ENCODE results near the gene ERC2.
A peak's percentile ranks its signal among the peaks of the same experiment; 100 is the strongest.

The ERC2 gene

DNA sequence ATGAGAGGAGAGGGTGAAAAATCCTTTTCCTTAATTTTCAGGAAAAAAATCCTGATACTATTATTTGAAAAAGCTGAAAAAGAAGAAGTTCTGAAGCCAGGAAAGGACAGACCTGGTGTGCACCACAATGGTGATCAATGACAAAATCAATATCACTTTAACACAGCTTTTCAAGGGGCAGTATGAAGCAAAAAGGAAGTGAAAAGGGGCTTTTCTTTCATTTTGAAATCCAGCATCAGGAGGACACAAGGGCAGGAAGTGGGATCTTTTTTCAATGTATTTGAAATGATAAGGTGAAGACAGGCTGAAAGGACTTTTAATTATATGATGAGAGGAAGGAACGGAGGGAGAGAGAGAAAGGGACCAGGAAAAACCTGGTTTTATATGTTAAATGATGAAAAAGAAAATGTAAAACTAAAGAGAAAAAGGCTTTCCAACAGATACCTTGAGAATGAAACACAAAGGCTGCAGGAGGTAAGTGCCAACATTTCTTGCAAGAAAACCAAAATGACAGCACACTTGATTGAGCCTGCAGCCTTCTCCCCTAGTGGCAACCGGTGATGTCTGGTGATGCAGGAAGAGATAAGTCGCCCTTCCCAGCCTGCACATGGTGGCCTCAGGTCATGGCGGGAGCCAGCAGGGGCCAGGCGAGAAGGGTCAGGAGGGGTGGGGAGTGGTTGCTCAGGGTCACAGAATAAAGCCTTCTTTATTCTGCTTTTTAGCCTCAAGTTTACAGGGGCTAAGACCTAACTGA, 744.4 kb downstream of the ERC2 start:
- DNase-seq (ENCODE audit: low spot score), result no peak
- no peak for FAIRE-seq

DNA sequence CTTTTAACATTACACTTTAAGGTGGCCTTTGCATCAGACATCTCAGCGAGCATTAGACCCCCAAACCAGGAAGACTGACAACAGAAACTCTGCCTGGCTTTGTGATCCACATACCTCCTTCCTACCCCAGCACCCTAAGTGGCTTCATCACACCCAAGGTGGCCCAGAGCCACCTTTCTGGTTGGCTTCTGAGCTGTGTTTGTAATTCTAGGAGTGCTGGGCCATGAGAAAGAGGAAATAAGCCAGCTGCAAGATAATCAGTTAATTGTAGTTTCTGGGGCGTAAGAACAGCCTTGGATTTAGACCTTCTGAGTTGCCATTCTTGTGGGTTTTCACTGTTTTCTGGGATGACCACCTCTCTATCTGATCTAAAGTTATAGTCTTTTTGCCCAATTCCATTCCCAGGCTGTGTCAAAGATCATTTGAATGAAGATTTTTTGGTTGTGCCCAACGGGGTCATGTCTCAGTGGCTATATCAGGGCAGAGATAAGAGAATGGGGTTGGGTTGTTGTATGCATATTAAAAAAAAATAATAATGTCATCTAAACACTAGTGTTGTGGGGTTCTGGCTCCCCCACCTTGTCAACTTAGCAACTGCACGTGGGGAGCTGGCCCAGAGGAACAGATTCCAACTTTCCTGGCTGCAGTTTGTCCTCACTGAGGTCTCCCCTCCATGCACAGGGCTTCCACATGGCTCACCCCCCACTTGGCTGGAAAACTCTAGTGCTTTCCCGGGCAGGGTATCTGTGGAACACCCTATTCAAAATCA, 746.4 kb downstream of the ERC2 start:
- FAIRE-seq (no peak), DNase-seq (ENCODE audit: low spot score) (peak; percentile 17)

DNA sequence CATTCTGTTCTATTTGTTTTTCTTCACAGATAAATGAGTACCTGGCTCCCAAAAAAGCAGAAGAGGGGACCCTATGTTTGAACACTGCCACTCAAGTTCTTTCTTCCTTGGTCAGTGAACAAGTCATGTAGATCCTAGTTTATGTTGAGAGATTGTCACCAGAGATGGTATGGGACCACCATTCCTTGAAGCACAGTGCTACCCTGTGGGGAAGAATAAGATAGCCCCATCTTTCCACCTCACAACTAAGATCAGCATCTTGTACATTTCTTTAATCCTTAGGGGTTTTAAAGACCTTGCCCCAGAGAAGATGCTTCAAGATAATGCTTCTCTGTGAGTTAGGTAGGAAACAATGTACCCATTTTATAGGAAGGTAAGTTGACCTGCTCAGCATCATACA, 747.7 kb downstream of the ERC2 start:
- peak; percentile 30 for FAIRE-seq
- DNase-seq (ENCODE audit: low spot score), result no peak

DNA sequence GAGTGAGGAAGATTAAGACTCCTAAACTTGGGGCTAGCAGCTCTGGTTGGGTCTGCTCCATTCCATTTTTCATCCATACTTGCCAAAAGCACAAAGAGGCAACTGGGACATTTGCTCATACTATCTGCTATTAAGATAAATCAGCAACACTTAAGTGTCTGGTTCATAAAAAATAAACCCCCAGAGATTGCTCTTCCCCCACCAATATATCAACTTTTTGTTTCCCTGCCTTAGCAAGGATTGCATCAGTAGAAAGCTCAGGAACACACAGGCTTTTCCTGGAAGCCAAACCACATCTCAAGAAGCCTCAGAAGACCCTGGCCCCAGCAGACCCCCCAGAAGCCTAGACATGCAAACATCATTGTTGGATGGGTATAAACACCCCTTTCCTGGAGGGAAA, 748.8 kb downstream of the ERC2 start:
- no peak for FAIRE-seq
- DNase-seq (ENCODE audit: low spot score), result no peak

DNA sequence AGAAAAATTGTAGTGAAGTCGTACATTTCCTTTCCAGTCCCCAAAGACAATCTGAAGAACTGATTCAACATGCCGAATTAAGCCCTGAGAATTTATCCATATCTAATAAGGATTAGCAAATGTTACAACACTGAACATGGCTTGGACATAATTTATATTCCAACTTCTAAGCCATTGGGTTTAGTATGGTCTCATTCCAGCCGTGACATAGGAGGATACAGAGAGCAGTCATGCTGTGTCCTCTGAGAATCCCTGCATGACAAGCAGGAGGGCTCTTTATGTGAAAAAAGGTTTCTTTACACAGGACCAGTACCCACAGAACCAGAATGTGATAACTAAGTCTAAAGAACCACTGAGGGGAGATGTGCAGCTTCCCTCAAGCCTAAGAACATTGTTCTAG, 749.3 kb downstream of the ERC2 start:
- FAIRE-seq, result no peak
- no peak for DNase-seq (ENCODE audit: low spot score)

DNA sequence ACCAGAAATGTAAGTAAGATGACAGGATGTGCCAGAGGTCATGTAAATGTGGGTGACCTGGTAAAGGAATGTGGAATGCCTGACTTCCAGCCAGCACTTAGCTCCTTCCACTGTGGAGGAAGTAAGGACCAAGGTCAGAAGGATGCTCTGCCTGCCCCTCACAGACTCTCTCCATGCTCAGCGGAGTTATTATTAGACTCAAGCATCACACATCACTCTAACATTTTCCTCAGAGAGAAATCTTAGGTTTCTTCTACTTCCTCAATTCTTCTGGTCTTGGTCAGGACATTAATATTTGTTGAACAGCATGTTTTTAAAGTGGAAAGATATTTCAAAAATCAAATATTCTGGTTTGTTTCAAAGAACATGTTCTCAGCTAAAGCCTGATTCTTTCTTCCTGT, 749.7 kb downstream of the ERC2 start:
- DNase-seq (ENCODE audit: low spot score) (peak; percentile 35), FAIRE-seq (no peak)

DNA sequence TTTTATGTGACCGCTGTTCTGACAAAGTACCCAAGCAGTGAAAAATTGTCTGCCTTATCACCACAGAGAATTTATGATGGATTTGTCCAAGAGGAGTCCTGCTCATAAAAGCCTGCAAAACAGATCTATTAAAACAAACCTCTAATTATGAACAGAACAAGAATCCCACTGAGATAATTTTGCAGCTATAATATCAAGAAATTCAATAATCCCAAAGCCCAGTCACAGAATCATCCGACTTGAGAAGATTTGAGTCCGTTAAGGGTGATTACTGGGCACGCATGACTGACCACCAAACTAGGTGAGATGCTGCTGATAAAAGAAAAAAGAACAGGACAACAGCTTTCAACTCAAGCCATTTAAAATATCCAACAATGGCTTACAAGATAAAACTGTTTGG, 750.2 kb downstream of the ERC2 start:
- DNase-seq (ENCODE audit: low spot score), result no peak
- FAIRE-seq, result no peak

DNA sequence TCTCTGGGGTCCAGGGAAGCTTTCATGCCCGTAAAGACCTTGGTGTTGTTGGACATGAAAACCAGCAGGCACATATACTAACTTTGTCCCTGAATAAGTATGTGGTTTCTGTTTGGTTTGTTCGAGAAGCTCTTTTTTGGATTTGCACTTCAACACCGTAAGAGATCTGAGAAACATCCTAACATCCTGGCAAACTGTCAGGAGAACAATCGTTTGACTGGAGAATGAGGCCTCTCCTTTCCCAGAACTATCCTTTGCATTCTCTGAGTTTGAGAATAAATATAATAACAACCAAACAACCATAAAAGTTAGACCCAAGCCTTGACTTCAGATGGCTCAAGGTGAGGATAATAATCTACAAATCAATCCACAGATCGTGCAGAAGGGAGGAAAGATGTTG, 750.8 kb downstream of the ERC2 start:
- FAIRE-seq, result no peak
- no peak for DNase-seq (ENCODE audit: low spot score)

DNA sequence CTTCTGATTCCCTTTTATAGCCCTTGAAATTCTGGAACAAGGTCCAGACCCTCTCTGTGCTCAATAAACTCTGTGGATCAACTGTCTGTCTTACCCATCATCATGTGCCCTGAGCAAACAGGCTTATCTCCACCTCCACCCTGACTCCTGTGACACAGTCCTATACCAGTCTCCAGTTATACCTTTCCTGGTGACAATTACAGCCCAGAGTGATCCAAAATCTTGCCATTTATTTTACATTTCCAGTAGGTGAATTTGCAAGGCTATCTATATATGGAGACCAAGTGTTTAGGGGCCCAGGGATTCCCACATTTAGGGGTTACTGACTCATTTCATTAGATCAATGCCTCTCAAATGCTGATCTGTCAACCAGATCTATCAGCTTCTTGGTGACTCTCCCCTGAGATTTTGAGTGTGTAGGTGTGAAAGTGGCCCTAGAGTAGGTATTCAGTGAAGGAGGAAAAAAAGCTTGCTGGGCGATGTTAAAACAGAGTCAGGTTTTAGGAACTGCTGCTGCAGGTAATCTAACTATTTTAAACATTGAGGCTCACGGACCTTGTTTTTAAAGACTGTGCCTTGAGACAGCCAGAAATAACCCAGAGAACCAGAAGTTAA, 751.5 kb downstream of the ERC2 start:
- no peak for FAIRE-seq
- no peak for DNase-seq (ENCODE audit: low spot score)

DNA sequence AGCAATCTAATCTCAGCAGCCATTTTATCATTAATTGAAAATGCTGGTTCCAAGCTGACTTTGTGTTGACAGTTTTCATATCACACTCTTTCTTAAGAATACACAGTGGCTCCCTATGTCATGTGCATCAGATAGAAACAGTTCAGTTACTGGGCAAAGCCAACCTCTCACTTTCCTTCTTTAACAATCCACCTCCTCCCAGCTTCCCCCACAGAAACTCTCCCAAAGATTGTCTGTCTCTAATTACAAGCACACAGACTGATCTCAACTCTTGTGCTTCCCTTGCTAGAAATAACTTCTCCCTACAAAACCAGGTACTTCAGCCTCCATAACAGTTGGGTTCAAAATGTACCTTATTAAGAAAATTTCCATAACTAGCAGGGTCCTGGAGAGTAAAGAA, 752.2 kb downstream of the ERC2 start:
- FAIRE-seq (no peak), DNase-seq (ENCODE audit: low spot score) (no peak)

DNA sequence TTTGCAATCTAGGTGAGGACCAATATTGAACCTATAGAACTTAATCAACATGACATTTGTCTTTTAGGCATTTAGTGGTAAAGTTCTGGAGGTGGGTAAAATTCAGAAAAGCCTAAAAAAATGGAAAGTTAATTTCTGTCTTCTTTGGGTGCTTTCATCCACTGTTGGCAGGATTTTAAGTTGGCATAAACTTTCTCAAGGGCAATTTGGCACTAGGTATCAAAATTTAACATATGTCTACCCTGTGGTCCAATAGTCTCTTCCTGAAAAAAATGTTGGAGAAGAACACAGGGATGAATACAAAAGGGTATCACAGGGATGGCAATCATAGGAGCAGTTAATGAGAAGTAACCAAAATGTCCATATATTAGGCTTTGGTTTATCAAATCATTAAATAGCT, 754.2 kb downstream of the ERC2 start:
- DNase-seq (ENCODE audit: low spot score), result no peak
- no peak for FAIRE-seq

DNA sequence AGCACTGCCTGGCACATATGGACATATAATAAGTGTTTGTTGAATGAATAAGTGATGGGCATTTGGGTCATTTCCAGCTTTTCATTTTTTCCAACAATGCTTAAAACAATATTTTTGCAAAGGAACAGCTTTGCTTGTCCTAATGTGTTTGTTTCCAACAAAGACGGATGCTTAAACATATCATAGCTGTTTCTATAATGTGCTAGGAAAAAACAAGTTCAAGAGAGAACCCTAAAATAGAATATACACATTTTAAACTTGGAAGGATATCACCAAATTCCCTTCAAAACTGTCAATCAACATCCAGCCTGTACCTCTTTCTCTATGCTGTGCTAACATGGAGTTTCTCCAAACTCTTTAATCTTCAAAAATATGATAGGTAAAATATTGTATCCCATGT, 756.6 kb downstream of the ERC2 start:
- FAIRE-seq, result no peak
- DNase-seq (ENCODE audit: low spot score), result no peak

DNA sequence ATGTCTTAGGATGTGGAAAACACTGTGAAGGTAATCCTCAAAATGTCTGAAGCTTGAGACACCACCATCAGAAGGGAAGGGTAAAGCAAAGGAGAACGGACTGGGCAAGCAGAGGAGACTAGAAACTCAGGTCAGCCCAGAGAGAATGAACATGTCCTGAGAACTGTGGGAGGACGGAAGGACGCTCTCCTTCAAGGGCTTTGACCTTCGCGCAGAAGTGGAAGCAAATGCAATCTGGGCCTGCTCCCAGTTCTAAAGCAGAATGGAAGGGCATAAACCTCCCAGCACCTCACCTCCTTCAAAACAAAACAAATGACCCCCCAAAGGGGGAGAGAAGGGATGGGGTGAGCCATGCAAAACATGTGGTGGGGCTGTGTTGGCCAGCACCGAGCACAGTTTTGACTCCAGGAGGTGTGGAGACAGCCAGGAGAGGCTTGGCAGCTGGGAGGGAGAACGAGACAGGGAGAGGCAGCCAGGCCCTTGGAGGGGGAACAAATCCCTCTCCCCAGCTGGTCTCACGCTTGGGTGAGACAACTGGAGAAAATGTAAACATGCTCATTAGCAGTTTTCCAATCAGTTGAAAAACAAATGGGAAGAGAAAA, 758.8 kb downstream of the ERC2 start:
- FAIRE-seq (no peak), DNase-seq (ENCODE audit: low spot score) (no peak)

DNA sequence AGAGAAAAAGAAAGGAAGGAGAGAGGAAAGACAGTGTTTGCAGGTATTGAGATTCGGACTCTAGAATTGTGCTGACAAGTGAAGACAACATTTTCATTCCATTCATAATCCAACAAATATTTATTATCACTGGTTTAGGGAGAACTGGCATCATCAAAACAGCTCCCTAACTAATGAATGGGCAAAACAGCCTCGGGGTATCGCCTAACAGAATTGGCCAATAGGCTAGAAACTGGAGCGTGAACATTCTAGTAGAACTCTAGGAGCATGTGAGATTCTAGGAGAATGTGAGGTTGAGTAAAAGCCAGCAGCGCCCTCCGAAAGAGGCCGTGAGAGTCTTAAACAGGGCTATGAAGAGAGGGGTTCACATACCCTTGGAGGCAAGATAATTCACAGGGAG, 759.3 kb downstream of the ERC2 start:
- FAIRE-seq, result no peak

DNA sequence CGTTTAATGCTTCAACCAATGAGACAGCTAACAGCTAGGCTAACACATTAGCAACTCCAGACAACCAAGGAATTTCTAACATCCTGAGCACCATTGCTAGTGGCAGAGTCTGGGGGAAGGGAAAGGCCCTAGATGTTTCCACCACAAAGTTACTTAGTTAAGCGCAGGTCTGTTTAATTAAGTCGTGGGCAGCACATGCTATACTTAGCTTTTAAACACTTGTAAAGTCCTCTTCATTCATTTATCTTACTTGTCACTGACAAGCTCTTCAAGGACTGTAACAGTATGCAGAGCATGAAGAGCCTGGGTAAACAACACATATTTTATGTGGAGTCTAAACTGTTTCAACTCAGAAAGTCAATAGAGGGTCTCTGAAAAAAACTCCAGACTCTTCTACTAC, 760.0 kb downstream of the ERC2 start:
- DNase-seq (ENCODE audit: low spot score) (no peak), FAIRE-seq (no peak)

More for the DNA sequence above, 759.3 kb downstream of the ERC2 start:
- DNase-seq (ENCODE audit: low spot score), result no peak

DNA sequence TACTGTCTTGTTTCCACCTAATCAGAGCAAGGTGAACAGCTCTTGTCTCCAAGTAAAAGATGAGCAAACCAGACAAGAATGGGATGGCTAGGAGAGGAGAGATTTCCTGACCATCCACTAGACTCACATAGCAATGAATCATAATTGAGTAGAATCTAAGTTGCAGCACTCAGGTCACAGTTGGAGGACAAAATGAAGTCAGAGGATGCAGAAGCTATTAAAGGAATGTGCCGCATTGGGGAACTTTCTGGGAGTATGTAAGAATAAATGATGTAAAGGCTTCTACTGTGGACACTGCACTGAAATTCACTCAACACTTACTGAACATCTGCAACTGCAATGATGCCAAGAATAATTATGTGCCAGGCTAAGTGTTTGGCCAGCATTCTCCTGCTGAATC, 763.7 kb downstream of the ERC2 start:
- no peak for FAIRE-seq
- no peak for DNase-seq (ENCODE audit: low spot score)

DNA sequence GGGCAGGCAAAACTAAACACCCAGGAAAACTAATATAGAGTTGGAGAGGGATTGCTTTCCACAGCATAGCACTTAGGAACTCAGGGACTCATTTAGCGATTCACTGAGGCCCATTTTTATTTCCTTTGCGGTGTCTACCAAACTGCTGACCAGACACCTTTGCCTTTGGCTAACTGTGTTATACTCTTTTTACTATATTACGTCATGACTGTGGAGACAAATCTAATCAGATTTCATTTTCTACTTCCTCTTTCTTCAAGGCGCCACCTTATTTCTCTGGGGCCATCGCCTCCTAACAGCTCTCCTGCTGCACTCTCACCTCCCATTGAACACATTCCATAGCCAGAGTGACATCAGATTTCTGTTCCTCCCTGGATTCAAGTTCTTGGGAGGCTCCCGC, 765.4 kb downstream of the ERC2 start:
- FAIRE-seq, result no peak
- DNase-seq (ENCODE audit: low spot score), result no peak

DNA sequence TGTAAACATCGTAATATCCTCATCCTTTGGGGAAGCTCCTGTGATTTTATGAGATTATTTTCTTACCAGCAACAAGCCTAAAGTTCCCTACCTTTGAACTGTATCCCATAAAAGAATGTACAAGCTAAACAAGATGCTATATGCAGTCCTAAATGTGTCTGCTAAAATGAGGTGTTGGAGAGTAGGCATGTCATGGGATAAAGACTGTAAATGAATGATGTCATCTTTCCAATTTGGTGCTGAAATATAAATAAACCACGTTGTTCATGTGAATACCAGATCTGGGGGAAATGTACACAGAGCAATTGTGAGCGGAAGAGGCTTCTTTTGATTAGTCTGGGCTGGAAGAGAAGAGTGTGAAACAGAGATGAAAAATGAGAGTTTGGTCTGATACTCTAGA, 766.3 kb downstream of the ERC2 start:
- DNase-seq (ENCODE audit: low spot score), result no peak

DNA sequence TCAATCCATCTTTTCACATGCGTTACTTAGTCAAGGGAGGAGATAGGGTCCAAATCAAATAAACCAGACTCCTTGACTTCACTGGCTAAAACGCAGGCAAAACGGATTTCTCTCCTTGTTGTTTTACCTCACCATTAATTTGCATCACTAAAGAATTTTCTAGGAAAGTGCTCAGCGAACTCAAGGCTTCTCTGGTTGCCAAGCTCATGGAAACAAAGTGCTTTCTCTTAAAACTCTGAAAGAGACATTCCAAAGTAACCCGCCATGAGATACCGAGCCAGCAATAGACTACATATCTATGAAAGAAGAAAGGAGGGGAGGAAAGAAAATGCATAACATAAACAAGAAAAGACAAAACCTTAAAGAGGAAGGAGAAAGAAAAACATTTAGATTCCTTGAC, 769.4 kb downstream of the ERC2 start:
- DNase-seq (ENCODE audit: low spot score) (no peak), FAIRE-seq (no peak)

More for the DNA sequence above, 766.3 kb downstream of the ERC2 start:
- FAIRE-seq, result no peak

DNA sequence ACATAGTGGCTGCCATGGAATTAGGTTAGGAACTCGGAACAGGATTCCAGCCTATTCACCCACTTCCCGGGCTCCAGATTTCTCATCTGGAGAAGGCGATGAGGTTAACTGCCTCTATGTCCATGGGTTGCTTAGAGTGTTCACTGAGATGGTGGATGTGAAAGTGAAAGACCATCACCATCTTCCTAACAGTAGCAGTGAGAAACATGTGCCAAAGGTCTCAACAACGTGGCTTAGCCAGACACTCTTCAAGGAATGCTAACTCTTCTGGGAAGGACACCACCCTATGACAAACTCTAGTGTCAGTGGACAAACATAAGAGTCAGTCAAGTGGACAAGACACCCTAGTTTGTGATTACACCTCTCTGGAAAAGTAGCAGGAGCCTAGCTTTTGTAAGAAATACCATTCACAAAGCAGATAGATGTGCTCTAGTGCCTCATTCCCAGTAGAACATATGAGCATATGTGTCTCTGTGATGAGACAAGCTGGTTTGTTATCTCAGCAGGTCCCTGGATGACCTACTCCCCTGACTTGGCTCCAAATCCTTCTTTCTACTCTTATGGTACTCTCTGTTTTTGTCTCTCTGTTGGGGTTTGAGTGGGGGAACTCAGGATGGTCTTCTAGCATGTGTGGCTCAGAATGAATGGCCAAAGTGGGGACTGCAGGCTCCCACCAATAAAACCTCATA, 770.9 kb downstream of the ERC2 start:
- FAIRE-seq, result no peak
- no peak for DNase-seq (ENCODE audit: low spot score)

DNA sequence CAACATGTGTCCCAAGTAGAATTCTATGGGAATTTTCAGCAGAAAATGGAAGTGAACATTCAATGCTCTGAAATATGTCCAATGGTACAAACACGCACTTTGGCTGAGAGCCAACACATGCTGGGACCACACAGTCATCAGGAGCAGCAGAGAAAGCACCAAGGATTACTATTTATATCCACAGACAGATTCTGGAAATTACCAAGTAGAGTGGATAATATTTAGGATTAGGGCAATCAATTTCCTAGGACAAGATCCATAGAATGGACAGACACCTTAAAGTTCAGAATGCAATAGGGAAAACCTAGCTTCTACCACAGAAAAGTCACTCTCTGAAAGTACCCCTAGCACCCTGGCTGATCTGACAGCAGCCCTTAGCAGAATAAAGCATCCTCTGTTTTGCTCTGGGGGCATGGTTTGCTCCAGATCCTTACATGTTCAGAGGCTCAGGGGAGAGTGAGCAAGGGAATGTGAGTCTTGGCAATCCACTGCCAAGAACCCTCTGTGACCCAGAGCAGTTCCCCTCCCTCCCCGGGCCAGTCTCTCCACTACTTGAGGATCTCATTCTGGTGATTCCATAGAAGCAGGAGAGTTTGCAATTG, 775.2 kb downstream of the ERC2 start:
- DNase-seq (ENCODE audit: low spot score) (peak; percentile 39), FAIRE-seq (no peak)

Data from urothelium cell line (cell line).